CD4-positive, alpha-beta T cell treated with Interleukin-12 subunit alpha and Interleukin-12 subunit beta, for 1 hour (primary cell): Measurements from ENCODE around the gene CNTNAP2.

ENCODE experiments used
- DNase-seq: peaks from one replicate; pipeline ENCODE4 v3.0.0-alpha.2; 2020

The CNTNAP2 gene

DNA sequence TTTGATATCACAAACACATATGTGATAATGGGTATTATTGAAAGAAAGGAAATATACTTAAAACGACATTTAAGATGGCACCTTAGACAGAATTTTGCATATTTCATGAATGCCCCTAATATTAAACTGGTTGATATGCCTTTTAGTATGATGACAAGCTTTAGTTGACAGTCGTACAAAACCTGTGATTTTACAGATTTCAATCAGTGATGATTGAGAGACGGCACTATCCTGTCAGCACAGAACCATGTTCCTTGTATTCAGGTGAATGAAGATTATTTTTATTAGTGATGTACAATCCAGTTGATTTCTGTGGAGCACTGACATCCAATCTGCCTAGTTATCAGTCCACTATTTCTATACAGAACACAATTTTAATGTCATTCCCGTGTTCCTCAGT lies 333.0 kb downstream of the CNTNAP2 start:
- no peak for DNase-seq

DNA sequence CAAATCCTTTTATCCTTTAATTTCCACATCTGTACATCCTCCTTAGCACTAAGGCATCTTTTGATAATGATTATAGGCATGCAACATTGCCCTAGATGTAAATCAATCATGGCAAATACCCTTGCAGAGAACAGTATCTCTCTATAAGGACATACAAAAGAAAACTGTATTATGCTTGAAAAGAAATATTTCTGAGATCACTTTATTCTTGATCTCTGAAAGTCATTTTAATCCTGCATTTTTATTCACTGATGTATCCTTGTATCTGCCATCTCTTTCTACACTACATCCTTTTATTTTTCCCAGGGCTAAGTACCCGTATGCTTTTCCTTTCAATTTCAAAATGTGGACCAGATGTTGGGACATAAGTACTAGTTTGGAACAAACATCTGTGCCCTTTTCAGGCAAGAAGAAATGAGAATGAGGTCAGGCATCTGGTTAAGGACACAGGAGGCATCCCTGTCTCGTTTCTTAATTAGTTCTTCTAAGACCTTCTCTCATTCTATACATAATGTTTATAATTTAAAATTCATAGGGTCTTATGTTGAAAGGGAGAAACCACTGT lies 338.6 kb downstream of the CNTNAP2 start:
- no peak for DNase-seq

DNA sequence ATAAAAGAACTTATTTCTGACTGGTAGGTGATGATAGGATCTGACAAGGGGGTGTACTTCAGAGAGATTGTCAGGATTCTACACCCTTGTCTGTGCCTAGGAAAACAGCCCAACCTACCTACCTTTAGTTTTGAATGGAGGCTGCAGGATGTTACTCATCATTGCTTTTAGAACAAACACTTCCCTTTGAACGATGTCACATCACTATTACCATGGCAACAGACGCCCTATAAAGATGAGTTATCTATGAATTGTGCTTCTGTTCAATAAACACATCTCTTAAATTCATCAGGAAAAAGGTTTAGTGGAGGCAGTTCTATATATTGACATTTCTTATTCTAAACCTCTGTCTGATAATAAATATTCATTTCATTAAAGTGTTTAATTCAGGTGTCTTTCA lies 362.4 kb downstream of the CNTNAP2 start:
- no peak for DNase-seq

DNA sequence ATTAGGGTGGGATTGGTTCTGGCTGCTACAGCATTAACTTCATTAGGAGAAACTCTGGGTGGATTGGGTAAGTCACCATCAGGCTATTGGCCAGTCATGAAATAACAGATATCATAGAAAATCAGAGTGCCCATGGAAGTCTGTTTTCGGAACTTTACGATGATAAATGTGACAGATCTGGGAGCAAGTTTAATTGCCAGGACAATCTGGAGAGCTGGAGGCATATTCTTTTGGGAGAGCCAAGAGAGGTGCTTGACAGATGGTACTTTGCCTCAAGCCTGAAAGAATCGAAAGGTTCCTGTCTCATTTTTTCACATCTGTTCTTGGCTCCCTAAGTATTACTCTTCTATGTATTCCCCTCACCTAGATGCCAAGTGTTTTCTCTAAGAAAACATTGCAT lies 369.9 kb downstream of the CNTNAP2 start:
- DNase-seq: no peak

DNA sequence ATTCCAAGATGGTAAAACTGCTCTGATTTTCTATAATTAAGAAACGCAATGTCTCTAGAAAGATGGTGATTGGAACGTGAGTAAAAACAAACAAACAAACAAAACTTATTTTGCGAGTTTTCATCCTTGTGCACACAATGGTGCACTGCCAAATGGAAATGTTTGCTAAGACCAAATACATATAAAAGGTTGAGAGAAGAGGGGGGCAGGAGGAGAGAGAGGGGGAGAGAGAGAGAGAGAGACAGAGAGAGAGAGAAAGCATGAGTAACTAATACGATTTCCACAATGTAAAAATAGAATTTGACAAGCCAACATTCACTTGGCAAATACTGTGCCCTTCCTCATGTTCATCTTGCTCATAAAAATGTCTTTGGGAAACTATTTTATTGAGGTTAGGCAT lies 375.4 kb downstream of the CNTNAP2 start:
- DNase-seq: no peak

DNA sequence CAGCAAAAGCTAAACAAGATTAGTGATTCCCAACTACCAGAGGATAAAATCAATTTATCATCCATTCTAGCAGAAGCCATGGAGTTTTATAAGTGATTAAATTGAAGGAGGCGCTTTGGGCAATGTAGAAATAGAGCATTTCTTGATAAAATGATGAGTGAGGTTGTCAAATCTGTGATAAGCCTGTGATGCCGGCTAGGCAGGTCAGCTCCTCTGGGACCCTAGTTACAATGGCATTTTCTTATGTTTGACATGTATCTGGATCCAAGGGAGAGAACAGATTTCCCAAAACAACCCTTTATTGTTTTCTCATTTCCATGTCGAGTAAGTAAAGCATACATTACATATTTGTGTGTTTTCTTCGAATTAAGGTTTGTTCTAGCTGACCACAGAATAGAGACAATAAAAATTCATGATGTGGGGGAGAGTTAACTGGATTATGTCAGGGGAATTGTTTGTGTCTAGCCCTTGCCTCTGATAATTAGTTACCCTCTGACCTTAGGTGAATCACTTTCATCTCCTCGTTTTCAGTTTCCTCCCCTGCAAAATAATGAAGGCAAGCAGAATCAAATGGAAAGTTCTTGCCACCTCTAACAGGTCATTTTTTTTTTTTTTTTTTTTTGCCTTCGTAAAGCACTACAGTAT lies 378.5 kb downstream of the CNTNAP2 start:
- no peak for DNase-seq

DNA sequence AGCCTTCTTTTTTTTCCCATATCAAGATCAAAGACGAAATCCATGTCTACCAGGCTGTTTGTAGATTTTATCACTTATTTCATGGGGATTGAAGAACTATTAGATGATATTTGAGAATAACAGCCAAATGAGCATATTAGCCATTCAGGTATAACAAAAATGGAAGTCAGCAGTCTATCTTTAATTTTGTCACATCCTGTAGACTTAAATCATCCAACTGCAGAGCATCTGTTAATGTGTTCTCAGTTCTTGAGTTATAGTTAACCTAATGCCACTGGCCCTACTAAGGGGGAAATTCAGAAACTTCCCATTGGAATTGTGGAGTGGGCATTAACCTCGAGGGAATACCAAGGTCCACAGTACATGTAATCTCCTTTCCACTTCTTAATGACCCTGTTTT lies 380.1 kb downstream of the CNTNAP2 start:
- DNase-seq: no peak

DNA sequence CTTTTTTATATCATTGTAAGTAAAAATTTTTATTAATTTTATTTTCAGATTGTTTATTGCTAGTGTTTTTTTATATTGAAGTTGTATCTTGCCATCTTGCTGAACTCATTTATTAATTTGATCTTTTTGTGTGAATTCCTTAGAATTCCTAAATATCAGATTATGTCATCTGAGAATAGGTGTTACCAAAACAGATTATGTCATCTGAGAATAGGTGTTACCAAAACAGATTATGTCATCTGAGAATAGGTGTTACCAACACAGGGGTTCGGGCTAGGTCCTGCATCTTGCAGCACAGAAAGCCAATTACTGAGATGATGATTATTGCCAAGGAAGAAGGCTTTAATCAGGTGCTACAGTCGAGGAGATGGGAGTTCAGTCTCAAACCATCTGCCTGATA lies 383.4 kb downstream of the CNTNAP2 start:
- no peak for DNase-seq

DNA sequence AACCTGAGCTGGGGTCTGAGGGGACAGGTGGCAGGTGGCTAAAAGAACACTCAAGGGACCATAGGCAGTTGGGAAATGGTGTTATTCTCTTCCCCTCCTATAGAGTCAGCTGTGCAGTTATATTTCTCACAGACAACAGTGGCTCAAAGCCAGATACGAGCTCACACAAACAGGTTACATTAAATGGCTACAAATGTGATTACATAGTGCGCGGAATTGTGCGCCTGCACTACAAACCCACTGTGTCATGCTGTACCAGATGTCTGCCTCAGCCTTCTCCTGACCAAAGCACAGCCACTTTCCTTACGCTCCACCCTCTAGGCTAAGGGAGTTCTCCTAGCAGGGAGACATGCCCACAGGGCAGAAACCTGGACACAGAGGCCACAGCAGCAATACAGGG lies 387.2 kb downstream of the CNTNAP2 start:
- DNase-seq: no peak

DNA sequence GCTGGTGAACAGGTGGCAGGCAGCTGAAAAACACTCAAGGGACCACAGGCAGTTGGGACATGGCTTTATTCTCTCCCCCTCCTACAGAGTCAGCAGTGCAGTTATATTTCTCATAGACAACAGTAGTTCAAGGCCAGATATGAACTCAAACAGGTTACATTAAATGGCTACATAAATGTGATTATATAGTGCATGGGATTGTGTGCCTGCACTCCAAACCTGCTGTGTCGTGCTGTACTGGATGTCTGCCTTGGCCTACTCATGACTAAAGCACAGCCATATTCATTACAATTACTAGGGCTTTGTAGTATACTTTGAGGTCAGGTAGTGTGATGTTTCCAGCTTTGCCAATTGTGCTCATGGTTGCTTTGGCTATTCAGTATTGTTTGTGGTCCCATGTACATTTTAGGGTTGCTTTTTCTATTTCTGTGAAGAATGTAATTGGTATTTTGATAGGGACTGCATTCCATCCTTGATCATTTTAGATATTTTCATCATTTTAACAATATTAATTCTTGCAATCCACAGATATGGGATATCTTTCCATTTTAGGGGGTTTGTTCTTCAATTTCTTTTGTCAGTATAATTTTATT lies 393.6 kb downstream of the CNTNAP2 start:
- peak; percentile 6 for DNase-seq

DNA sequence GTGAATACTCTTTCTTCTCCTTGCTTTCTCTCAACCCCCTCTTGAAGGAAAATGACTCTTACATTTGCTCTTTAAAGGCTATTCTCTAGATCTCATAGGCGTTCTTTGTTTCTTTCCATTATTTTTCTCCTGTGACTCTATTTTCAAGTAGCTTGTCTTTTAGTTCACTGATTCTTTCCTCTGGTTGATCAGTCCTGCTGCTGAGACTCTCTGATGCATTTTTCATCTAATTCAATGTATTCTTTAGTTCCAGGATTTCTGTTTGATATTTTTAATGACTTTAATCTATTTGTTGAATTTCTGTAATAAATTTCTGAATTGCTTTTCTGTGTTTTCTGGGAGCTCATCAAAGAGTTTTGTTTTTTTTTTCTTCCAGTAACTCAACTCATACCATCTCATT lies 397.7 kb downstream of the CNTNAP2 start:
- no peak for DNase-seq

DNA sequence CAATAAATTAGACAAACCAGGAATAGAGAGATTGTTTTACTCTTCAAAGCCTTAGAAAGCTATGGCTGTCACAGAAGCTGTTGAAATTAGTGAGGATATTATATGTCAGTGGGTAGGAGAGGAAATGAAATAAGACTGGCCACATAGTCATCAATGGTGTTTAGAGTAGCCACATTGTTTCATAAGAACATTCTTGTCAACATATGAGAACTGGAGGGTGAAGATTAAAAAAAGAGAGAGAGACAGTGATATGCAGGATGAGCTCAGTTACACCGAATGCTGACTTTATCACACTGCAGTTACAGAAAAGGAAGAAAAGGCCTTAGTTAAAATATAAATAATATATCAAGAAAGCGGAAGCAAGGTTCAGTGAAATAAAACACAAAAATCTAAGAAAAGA lies 412.0 kb downstream of the CNTNAP2 start:
- DNase-seq: no peak

DNA sequence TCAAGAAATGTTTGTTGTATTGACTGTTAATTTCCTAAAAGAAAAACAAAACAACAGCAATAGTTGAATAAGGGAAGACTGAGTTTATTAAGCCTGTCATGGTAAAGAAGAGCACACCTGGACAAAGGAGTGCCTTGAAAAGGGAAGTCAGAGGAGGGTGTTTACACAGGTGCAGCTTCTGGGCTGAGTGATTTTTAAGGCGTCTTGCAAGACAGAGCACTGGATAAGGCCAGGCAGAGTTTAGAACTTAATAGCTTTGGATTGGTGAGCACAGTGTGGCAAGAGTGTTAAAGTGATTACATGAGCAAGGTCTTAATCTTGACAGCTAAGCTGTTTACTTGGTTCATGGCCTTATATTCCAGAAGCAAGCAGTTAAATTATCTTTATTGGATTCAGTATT lies 423.2 kb downstream of the CNTNAP2 start:
- DNase-seq: no peak

DNA sequence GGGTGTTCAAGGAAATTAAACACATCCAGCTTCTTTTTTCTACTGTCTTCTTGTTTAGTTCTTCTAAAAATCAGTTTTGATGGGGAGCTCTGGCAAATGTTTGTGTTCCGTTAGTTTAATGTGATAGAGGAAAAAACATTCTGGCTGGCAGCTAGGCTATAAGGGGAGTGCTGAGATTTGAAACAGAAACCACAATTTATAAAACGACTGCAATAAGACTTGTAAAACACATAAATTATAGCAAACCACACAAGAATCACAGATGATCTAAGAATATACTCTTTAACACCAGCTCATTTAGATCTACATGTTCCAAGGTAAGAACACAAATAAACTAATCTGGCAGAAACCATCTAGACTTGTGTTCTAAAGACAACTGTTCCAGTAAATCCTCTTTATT lies 425.5 kb downstream of the CNTNAP2 start:
- DNase-seq: no peak

DNA sequence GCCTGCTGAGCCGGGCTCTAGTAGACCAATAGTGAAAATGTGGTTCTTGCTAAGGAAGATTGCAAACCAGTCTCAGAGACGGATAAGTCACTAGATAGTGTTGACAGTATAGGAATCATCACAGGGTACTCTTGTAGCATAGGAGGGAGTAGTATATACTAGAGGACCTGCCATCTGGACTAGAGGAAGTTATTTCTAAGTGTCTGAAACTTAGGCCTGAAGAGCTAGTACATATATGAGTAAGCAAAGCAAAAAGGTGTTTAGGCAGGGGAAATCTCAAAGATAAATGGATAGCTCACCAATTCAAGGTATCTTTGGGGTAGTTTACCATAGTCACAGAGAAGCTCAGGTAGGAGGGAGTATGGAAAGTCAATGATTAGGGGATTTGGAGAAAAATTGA lies 428.1 kb downstream of the CNTNAP2 start:
- no peak for DNase-seq

DNA sequence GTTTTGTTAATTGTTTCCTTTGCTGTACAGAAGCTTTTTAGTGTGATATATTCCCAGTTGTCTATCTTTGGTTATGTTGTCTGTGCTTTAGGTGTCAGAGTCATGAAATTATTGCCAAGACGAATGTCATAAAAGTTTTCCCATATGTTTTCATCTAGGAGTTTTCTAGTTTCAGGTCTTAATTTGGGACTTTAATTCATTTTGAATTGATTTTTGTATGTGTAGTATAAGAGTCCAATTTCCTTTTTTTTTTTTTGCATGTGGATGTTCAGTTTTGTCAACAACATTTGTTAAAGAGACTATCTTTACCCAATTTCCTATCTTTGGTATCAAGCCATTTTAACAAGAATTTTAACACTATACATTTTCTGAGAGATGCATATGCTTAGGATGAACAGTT lies 432.2 kb downstream of the CNTNAP2 start:
- DNase-seq: no peak

DNA sequence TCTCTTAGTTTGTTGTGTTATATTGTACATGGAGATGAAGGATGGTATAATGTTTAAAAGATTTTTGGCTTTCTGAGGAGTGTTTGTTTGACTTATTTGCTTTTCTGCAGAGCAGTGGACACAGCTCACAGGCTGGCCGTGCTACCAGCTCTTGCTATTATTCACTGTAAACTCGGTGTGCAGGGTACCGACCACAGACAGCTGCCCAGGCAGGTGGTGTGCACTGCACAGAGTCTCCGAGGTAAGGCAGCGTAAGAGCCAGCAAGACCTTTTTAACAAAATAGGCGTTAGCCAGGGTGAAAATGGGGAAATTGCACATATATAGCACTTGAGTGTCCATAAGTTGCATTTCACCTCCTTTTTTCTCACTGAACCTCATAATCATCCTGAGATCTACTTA lies 438.0 kb downstream of the CNTNAP2 start:
- DNase-seq: no peak

DNA sequence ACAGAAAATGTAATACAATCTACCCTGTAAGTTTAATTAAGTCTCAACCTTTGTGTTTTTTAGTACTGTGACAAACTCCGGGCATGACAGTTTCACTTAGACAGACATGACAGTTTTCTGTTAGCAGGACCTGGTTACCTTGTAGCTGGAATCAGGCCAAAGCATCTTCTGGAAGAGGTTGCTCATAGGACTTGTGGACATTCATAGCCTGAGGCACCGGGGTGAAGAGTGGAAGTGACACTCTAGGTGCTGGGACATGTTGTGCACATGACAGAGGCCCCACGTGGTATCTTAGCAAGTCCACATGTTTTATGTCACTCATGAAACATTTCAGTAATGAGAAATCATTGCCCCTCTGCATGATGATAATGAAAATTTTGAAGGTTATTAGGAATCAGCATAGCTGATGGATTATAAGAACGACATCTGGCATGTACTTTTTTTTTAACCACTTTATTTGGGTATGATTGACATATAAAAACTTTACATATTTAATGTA lies 441.4 kb downstream of the CNTNAP2 start:
- no peak for DNase-seq

DNA sequence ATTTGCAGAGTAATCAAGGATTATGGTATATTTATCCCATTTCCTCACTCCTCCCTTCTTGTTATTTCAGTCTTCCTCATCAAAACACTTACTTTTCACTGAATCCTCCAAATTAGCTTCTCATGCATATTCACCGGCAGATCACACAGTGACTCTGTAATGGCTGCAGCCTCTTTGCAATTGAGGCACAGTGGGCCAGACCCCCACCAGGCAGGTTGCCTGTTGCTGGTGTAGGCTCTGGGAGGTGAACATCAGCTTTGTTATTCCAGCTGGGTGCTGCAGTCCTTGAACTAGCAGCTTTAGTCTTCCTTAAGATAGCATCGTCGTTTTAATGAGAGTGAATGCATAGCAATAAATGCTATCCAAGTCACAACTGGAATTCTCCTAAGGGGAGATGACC lies 449.3 kb downstream of the CNTNAP2 start:
- no peak for DNase-seq

DNA sequence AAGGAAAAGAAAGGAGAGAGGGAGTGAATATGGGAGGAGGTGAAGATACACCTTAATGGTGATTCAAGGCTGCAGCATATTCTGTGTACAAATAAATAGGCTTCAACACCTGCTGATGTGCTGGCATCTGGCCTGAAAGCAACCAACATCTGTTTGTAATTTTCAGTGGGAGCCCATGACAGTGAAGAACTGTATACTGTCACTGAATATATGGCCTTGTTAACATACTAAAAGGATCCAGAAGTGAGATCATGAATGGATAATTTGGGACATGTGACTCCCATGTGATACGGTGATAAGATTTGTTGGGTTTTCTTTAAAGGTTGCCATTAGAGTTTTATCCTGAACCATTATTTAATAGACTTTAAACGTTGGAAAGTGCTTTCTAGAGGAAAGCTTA lies 459.3 kb downstream of the CNTNAP2 start:
- no peak for DNase-seq

DNA sequence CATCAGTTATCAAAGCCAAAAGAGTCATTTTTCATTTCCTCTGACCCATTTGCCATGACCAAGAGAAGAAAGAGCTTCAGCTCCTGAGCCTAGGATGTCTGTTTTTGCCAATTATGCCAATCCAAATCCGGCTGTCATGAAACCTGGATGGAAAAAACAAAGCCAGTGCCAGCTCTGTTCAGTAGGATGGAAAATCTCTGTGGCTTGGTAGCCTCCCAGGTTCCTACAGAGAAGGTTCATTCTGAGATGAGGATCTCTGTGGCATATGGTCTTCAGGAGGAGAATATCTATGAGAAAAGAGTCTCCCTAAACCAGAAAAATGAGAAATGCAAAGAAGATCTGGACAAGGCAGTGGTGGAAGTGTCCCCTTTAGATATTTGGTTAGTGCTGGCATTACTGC lies 475.4 kb downstream of the CNTNAP2 start:
- DNase-seq: no peak

DNA sequence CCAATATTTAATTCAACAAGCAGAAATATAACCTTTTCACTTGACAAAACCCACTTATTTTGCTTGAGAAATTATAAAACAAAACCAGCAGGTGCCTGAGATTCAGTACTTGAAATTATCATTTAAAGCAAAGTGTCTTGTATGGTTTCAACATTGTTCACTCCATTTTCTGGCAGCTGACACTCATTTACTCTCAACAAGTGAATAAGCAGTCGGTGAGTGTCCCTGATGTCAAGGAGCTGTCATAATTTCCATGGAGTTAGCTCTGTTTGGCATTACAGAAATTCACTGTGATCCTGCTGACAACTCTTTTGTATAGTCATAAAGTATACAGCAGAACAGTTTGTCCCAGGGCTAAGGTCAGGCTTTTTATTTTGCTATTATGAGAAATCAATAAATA lies 490.0 kb downstream of the CNTNAP2 start:
- DNase-seq: no peak

DNA sequence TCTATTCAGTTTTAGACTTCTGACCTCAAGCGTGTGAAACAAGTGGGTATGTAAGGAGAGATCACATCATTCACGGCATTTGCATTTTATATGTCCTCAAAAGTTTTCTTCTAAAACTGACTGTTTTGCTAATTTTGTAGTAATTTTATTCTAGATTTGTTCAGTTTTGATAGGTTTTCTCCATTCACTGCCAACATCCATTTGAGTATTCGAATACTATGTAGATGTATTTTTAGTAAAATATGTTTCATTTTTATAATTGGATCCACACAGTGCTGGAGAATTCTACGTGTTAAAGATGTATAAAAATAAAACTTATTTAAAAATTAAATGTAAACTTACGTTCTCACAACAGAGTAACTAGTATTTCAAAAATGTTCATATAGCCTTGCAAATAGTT lies 503.0 kb downstream of the CNTNAP2 start:
- DNase-seq: no peak

DNA sequence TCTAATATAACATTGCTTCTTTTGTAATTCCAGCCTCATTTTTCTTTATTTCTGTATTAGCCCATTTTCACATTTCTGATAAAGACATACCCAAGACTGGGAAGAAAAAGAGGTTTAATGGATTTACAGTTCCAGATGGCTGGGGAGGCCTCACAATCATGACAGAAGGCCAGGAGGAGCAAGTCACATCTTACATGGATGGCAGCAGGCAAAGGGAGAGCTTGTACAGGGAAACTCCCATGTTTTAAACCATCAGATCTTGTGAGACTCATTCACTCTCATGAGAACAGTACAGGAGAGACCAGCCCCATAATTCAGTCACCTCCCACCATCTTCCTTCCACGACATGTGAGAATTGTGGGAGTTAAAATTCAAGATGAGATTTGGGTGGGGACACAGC lies 510.3 kb downstream of the CNTNAP2 start:
- no peak for DNase-seq
